GM12891 (cell line): ENCODE results near the gene PTPRD.

Experiments used
- POLR2A ChIP-seq: IDR thresholded peaks from 2 replicates; pipeline ENCODE4 v1.6.1; 2011; ENCODE audit warnings: low read depth, low read length, control low read depth
- POLR2AphosphoS5 ChIP-seq: IDR thresholded peaks from 2 replicates; pipeline ENCODE4 v1.6.1; 2011; ENCODE audit warnings: low read depth, low read length, control low read depth

DNA sequence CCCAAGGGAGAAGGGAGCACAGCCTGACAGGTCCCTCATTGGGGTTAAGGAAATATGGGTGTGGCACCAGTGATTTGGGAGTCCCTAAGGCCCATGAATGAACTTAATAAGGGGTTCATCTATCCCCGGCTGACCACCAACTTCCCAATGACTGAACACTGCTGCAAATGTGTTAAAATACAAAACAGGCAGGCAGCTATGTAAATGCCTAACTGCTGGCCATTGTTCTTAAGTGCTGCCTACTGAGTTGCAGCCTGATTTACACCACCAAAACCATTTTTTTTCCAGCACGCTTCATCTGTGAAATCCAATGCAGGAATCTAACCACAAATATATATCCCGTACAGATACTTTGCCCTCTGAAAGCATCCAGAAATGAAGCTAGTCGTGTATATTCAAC, 478.5 kb downstream of the PTPRD start:
- no peak for TF ChIP-seq POLR2AphosphoS5
- TF ChIP-seq POLR2A, result no peak
